Esophagus muscularis mucosa (tissue), 3 donors: ENCODE results near the gene RAB40A.

ENCODE experiments used
- POLR2A ChIP-seq: fragments of 450-650 bp; IDR thresholded peaks from one replicate; pipeline ENCODE4 v1.6.1; 2017; ENCODE audit warnings: antibody characterized with exemption, moderate library complexity, mild to moderate bottlenecking, low read depth
- POLR2AphosphoS5 ChIP-seq, 2 donors: sonication (generic); formaldehyde crosslinking; IDR thresholded peaks; one replicate each; pipeline ENCODE4 v1.6.1; 2017; ENCODE audit warnings: antibody characterized with exemption in 2 of 2
- TF ChIP-seq, protein P1 (sequence below), 3 experiments: fragments of 200-600 bp in 2 of 3; fragments of 450-650 bp in 1 of 3; sonication (generic) in 2 of 3; IDR thresholded peaks; one replicate each; pipeline ENCODE4 v1.5.1; 2017 to 2019; ENCODE audit warnings: antibody characterized with exemption in 3 of 3, mild to moderate bottlenecking in 2 of 3, moderate library complexity in 1 of 3

GRCh38 chrX:103531002-103531401 lies 11.7 kb upstream of the RAB40A start:
- TF ChIP-seq POLR2AphosphoS5 (IDR thresholded peaks at IDR 0.05) (no peak), POLR2A (no peak)
- TF ChIP-seq, protein P1, sequence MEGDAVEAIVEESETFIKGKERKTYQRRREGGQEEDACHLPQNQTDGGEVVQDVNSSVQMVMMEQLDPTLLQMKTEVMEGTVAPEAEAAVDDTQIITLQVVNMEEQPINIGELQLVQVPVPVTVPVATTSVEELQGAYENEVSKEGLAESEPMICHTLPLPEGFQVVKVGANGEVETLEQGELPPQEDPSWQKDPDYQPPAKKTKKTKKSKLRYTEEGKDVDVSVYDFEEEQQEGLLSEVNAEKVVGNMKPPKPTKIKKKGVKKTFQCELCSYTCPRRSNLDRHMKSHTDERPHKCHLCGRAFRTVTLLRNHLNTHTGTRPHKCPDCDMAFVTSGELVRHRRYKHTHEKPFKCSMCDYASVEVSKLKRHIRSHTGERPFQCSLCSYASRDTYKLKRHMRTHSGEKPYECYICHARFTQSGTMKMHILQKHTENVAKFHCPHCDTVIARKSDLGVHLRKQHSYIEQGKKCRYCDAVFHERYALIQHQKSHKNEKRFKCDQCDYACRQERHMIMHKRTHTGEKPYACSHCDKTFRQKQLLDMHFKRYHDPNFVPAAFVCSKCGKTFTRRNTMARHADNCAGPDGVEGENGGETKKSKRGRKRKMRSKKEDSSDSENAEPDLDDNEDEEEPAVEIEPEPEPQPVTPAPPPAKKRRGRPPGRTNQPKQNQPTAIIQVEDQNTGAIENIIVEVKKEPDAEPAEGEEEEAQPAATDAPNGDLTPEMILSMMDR (IDR thresholded peaks at IDR 0.05), result no peak
